Measurements from ENCODE around the gene SCN7A.

Gene SCN7A

DNA sequence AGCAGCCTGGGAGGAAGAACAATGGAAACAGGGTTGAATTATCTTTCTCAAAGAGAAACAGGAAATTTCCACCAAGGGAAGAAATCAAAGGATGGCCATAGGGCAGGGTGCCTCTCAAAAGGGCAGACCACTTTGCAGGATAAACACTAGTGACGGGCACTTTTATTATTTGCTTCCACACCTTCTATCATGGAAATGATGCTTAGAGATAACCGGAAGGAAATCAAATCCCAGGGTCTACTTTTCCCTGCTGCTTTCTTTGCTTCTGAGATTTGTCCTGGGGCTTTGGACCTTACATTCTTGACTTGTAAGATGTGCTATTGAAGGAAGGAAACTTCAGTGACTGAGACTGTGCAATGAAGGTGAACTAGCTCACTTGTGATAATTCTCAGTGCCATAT, 117.2 kb downstream of the SCN7A start:
- no peak for TF ChIP-seq CTCF (IDR thresholded peaks at IDR 0.05)
- Mint-ChIP-seq H3K4me1 (peaks cover 21% of the 10 kb centered on the region), H3K4me3 (peak overlapping the region; percentile 88), H3K27me3 (ENCODE audit: low read depth, poor library complexity) (peaks cover 48% of the 10 kb centered on the region), H3K9me3 (no peaks in the 10 kb centered on the region), H3K36me3 (ENCODE audit: low read depth) (no peaks in the 10 kb centered on the region), H3K27ac (no peak overlapping the region)
- DNase-seq: no peak

DNA sequence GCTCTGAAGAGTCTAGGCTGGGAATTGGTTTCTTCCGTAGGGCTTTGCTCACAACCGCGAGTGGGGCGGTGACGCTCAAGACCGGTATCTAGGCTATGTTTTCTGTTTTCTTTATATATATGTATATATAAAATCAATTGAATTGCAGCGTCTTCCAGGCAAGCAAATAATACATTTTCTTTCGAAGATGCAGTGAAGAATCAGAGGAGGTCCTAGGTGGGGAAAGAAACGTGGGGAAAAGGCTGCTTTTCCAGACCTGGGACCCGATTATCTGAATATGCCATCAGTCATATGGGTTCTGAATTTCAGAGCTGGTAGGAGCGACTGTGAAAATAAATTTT, 117.6 kb downstream of the SCN7A start:
- DNase-seq: no peak
- no peaks in the 10 kb centered on the region for H3K36me3 Mint-ChIP-seq (ENCODE audit: low read depth)
- no peak overlapping the region for H3K27ac Mint-ChIP-seq
- peaks cover 21% of the 10 kb centered on the region for H3K4me1 Mint-ChIP-seq
- TF ChIP-seq CTCF (IDR thresholded peaks at IDR 0.05): no peak
- H3K9me3 Mint-ChIP-seq: no peaks in the 10 kb centered on the region
- H3K4me3 Mint-ChIP-seq: peak overlapping the region; percentile 88
- H3K27me3 Mint-ChIP-seq (ENCODE audit: low read depth, poor library complexity): peaks cover 48% of the 10 kb centered on the region

GRCh38 chr2:166375736-166376487, 118.1 kb downstream of the SCN7A start, which contains the start of gene SCN9A:
SCN9A (minus strand) TSS chr2:166375944; CDS start chr2:166311756, 64,188 bp downstream.
- H3K27ac Mint-ChIP-seq: no peak within 1 kb of the TSS
- peaks cover 48% of the 10 kb centered on the region for H3K27me3 Mint-ChIP-seq (ENCODE audit: low read depth, poor library complexity)
- no peaks in the 10 kb centered on the region for H3K9me3 Mint-ChIP-seq
- H3K36me3 Mint-ChIP-seq (ENCODE audit: low read depth): no peaks in the 10 kb centered on the region
- DNase-seq: peak; percentile 88
- peaks cover 21% of the 10 kb centered on the region for H3K4me1 Mint-ChIP-seq
- no peak for TF ChIP-seq CTCF (IDR thresholded peaks at IDR 0.05)
- peak within 1 kb of the TSS; percentile 88 for H3K4me3 Mint-ChIP-seq

DNA sequence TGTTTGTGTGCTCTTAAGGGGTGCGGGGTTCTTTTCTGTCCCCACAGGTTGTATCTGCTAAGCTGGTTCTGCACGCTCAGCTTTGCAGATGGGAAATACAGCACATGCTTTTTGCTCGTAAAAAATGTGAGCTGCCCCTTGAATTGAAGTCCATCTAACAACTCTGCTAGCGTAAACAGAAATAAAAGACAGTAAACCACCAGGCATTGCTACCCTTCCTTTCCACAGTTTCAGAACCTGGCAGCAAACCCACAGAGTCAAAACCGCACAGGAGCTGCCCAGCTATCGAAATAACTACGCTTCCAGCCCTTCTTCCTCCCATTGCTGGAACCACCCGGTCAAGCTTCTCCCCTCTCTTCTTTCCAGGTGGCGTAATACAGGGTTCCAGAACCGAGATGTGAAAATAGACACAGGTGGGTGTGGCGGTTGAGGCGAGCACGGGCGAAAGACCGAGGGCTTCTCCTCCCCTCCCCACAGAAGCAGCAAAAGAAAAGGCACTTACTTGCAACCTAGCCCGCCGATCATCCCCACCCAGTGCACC, 118.8 kb downstream of the SCN7A start:
- peak overlapping the region; percentile 88 for H3K4me3 Mint-ChIP-seq
- no peak overlapping the region for H3K27ac Mint-ChIP-seq
- H3K27me3 Mint-ChIP-seq (ENCODE audit: low read depth, poor library complexity): peaks cover 48% of the 10 kb centered on the region
- TF ChIP-seq CTCF (IDR thresholded peaks at IDR 0.05): no peak
- H3K36me3 Mint-ChIP-seq (ENCODE audit: low read depth): no peaks in the 10 kb centered on the region
- H3K4me1 Mint-ChIP-seq: peaks cover 21% of the 10 kb centered on the region
- DNase-seq: no peak
- H3K9me3 Mint-ChIP-seq: no peaks in the 10 kb centered on the region

GRCh38 chr2:166373951-166374350, 120.1 kb downstream of the SCN7A start:
- peaks cover 21% of the 10 kb centered on the region for H3K4me1 Mint-ChIP-seq
- no peak overlapping the region for H3K4me3 Mint-ChIP-seq
- no peaks in the 10 kb centered on the region for H3K9me3 Mint-ChIP-seq
- peaks cover 47% of the 10 kb centered on the region for H3K27me3 Mint-ChIP-seq (ENCODE audit: low read depth, poor library complexity)
- TF ChIP-seq CTCF (IDR thresholded peaks at IDR 0.05): no peak
- H3K27ac Mint-ChIP-seq: no peak overlapping the region
- DNase-seq: no peak
- H3K36me3 Mint-ChIP-seq (ENCODE audit: low read depth): no peaks in the 10 kb centered on the region

- DNase-seq: no peak
- peaks cover 44% of the 10 kb centered on the region for H3K27me3 Mint-ChIP-seq (ENCODE audit: low read depth, poor library complexity)
- H3K36me3 Mint-ChIP-seq (ENCODE audit: low read depth): no peaks in the 10 kb centered on the region
- H3K9me3 Mint-ChIP-seq: no peaks in the 10 kb centered on the region
- H3K27ac Mint-ChIP-seq: no peak overlapping the region
- no peak for TF ChIP-seq CTCF (IDR thresholded peaks at IDR 0.05)
- H3K4me1 Mint-ChIP-seq: peaks cover 21% of the 10 kb centered on the region
- H3K4me3 Mint-ChIP-seq: no peak overlapping the region
Measured at GRCh38 chr2:166373539-166373938, 120.5 kb downstream of the SCN7A start.

Measured in nephron progenitor cell (in vitro differentiated cells).